ENCODE data around the gene TEX12.
"Not testable (repeated sequence)": the region's sequence is repeated elsewhere in the genome, so short reads cannot be mapped to it uniquely, and the experiment has no call there.

TEX12 gene

GRCh38 chr11:112165049-112165448 is 2.1 kb upstream of the TEX12 start:
- no peak for DNase-seq

GRCh38 chr11:112166562-112166961 is 610 bp upstream of the TEX12 start:
- no peak for DNase-seq

- no peak for DNase-seq
Observed at GRCh38 chr11:112172362-112172994, 5.3 kb downstream of the TEX12 start.

- no peak for DNase-seq
Observed at GRCh38 chr11:112173152-112173551, 6.0 kb downstream of the TEX12 start.

- DNase-seq = no peak
Observed at GRCh38 chr11:112174789-112175598, 7.8 kb downstream of the TEX12 start, which contains the start of gene BCO2. Gene BCO2 (plus strand): TSS chr11:112175512. CDS start chr11:112175602, 90 bp downstream.

- no peak for DNase-seq
Observed at GRCh38 chr11:112175599-112175952, 8.4 kb downstream of the TEX12 start.

- DNase-seq = no peak
Observed at GRCh38 chr11:112176077-112176476, 8.9 kb downstream of the TEX12 start.

GRCh38 chr11:112177589-112177988 is 10.4 kb downstream of the TEX12 start:
- DNase-seq = no peak

- no peak for DNase-seq
Observed at GRCh38 chr11:112178428-112178827, 11.3 kb downstream of the TEX12 start.

- DNase-seq = no peak
Observed at GRCh38 chr11:112178936-112179335, 11.8 kb downstream of the TEX12 start.

- no peak for DNase-seq
Observed at GRCh38 chr11:112179601-112180000, 12.4 kb downstream of the TEX12 start.

GRCh38 chr11:112182867-112183266 is 15.7 kb downstream of the TEX12 start:
- DNase-seq = no peak

- DNase-seq = no peak
Observed at GRCh38 chr11:112185883-112186282, 18.7 kb downstream of the TEX12 start.

GRCh38 chr11:112186304-112186703 is 19.1 kb downstream of the TEX12 start:
- no peak for DNase-seq

GRCh38 chr11:112195113-112195512 is 27.9 kb downstream of the TEX12 start:
- DNase-seq = not testable (repeated sequence)

- DNase-seq = no peak
Observed at GRCh38 chr11:112195951-112196351, 28.8 kb downstream of the TEX12 start.

GRCh38 chr11:112196519-112197087 is 29.4 kb downstream of the TEX12 start:
- no peak for DNase-seq

- not testable (repeated sequence) for DNase-seq
Observed at GRCh38 chr11:112199101-112199500, 31.9 kb downstream of the TEX12 start.

GRCh38 chr11:112200252-112200651 is 33.1 kb downstream of the TEX12 start:
- DNase-seq = no peak

GRCh38 chr11:112206071-112206470 is 38.9 kb downstream of the TEX12 start:
- DNase-seq = no peak

- DNase-seq = no peak
Observed at GRCh38 chr11:112210890-112211289, 43.7 kb downstream of the TEX12 start.

GRCh38 chr11:112211536-112211935 is 44.4 kb downstream of the TEX12 start:
- no peak for DNase-seq

GRCh38 chr11:112212290-112212689 is 45.1 kb downstream of the TEX12 start:
- no peak for DNase-seq

GRCh38 chr11:112212710-112213109 is 45.5 kb downstream of the TEX12 start:
- DNase-seq = no peak

Data from cerebellar nuclear complex (tissue), 1 donor.